BE2C (cell line): ENCODE measurements around the gene MTCL1.

Source experiments
- DNase-seq: peaks from one replicate; pipeline ENCODE4 v3.0.0-alpha.2; 2020
- H3K27me3 ChIP-seq: fragments of 250-450 bp; sonication (Bioruptor Pico); 2 replicates; pipeline ENCODE4 v1.5.1; 2020; ENCODE audit warnings: mild to moderate bottlenecking
- H3K36me3 ChIP-seq: fragments of 250-450 bp; sonication (Bioruptor Pico); 2 replicates; pipeline ENCODE4 v1.5.1; 2020; ENCODE audit warnings: mild to moderate bottlenecking
- H3K4me1 ChIP-seq: fragments of 250-450 bp; sonication (Bioruptor Pico); 2 replicates; pipeline ENCODE4 v1.5.1; 2020
- H3K4me3 ChIP-seq: 2 replicates; pipeline ENCODE4 v1.5.1; 2011; ENCODE audit warnings: low read depth, low read length
- H3K9me3 ChIP-seq: fragments of 250-450 bp; sonication (Bioruptor Pico); 2 replicates; pipeline ENCODE4 v1.5.1; 2020
- TF ChIP-seq, protein P1 (sequence below): IDR thresholded peaks from 2 replicates; pipeline ENCODE4 v1.5.1; 2012; ENCODE audit warnings: mild to moderate bottlenecking, low read depth, low read length

MTCL1 gene

GRCh38 chr18:8745355-8746014 is 40.1 kb downstream of the MTCL1 start:
- Histone ChIP-seq H3K4me3 (no peak overlapping the region), H3K27me3 (no peaks in the 10 kb centered on the region), H3K4me1 (no peaks in the 10 kb centered on the region; the same call in 1 of the 2 replicates), H3K9me3 (no peaks in the 10 kb centered on the region), H3K36me3 (no peaks in the 10 kb centered on the region)
- DNase-seq = no peak
- TF ChIP-seq, protein P1, sequence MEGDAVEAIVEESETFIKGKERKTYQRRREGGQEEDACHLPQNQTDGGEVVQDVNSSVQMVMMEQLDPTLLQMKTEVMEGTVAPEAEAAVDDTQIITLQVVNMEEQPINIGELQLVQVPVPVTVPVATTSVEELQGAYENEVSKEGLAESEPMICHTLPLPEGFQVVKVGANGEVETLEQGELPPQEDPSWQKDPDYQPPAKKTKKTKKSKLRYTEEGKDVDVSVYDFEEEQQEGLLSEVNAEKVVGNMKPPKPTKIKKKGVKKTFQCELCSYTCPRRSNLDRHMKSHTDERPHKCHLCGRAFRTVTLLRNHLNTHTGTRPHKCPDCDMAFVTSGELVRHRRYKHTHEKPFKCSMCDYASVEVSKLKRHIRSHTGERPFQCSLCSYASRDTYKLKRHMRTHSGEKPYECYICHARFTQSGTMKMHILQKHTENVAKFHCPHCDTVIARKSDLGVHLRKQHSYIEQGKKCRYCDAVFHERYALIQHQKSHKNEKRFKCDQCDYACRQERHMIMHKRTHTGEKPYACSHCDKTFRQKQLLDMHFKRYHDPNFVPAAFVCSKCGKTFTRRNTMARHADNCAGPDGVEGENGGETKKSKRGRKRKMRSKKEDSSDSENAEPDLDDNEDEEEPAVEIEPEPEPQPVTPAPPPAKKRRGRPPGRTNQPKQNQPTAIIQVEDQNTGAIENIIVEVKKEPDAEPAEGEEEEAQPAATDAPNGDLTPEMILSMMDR = no peak

DNA sequence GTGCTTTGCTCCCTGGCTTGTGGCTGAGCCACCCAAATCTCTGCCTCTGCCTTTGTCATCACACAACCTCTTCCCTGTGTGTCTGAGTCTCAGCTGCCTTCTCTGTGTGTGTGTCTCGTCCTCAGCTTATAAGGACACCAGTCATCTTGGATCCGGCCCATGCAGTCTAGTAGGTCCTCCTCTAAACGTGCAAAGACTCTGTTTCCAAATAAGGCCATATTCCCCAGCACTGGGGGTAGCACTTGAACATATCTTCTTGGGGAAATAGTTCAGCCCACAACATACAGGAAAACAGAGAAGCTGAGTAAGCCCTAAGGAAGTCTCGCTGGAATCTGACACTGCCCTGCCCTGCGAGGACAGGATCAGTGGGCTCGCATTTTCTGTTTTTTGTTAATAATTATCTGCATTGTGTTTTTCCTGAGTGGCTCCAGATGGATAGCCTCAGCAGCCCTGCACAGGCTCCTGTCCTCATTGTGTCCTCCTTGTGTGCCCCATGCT is 42.1 kb downstream of the MTCL1 start:
- TF ChIP-seq, protein P1 = no peak
- H3K9me3 ChIP-seq = no peaks in the 10 kb centered on the region
- no peak overlapping the region for H3K4me3 ChIP-seq
- no peak for DNase-seq
- peaks cover 7% of the 10 kb centered on the region; the same call in 1 of the 2 replicates for H3K4me1 ChIP-seq
- H3K36me3 ChIP-seq = no peaks in the 10 kb centered on the region
- no peaks in the 10 kb centered on the region for H3K27me3 ChIP-seq

- Histone ChIP-seq H3K4me3 (no peak overlapping the region), H3K36me3 (no peaks in the 10 kb centered on the region), H3K4me1 (peaks cover 7% of the 10 kb centered on the region; the same call in 1 of the 2 replicates), H3K9me3 (no peaks in the 10 kb centered on the region), H3K27me3 (no peaks in the 10 kb centered on the region)
- DNase-seq = no peak
- TF ChIP-seq, protein P1 = no peak
Observed at GRCh38 chr18:8749492-8749891, 44.1 kb downstream of the MTCL1 start.

GRCh38 chr18:8750954-8751415 is 45.6 kb downstream of the MTCL1 start:
- DNase-seq = peak; percentile 23
- H3K9me3 ChIP-seq = no peaks in the 10 kb centered on the region
- TF ChIP-seq, protein P1 = no peak
- H3K36me3 ChIP-seq = no peaks in the 10 kb centered on the region
- peaks cover 7% of the 10 kb centered on the region; the same call in 1 of the 2 replicates for H3K4me1 ChIP-seq
- H3K27me3 ChIP-seq = no peaks in the 10 kb centered on the region
- no peak overlapping the region for H3K4me3 ChIP-seq

GRCh38 chr18:8751692-8752091 is 46.3 kb downstream of the MTCL1 start:
- H3K36me3 ChIP-seq = no peaks in the 10 kb centered on the region
- no peaks in the 10 kb centered on the region for H3K9me3 ChIP-seq
- DNase-seq = no peak
- TF ChIP-seq, protein P1 = no peak
- peaks cover 7% of the 10 kb centered on the region; the same call in 1 of the 2 replicates for H3K4me1 ChIP-seq
- no peak overlapping the region for H3K4me3 ChIP-seq
- no peaks in the 10 kb centered on the region for H3K27me3 ChIP-seq

DNA sequence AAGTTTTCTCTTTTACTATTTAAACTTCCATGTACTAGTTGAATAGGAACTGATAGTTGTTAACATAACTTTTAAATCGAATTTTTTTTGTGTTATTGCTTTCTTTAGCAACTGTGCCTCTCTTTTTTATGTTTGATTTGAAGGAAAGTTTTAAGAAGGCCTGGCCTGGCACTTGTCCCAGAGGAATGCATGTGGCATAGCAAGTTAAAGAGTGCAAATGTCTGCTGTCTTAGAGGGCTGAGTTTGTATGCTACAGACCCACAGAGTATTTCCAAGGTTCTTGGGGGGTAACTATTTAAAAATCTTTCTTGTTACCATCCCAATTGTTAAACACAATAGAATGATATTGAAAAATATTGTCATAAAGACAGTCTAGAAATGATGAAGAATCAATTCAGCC is 47.0 kb downstream of the MTCL1 start:
- no peak overlapping the region for H3K4me3 ChIP-seq
- peaks cover 7% of the 10 kb centered on the region; the same call in 1 of the 2 replicates for H3K4me1 ChIP-seq
- no peak for DNase-seq
- TF ChIP-seq, protein P1 = no peak
- H3K9me3 ChIP-seq = no peaks in the 10 kb centered on the region
- H3K36me3 ChIP-seq = no peaks in the 10 kb centered on the region
- H3K27me3 ChIP-seq = no peaks in the 10 kb centered on the region
